ENCODE data around the gene DDB1.

The DDB1 gene

DNA sequence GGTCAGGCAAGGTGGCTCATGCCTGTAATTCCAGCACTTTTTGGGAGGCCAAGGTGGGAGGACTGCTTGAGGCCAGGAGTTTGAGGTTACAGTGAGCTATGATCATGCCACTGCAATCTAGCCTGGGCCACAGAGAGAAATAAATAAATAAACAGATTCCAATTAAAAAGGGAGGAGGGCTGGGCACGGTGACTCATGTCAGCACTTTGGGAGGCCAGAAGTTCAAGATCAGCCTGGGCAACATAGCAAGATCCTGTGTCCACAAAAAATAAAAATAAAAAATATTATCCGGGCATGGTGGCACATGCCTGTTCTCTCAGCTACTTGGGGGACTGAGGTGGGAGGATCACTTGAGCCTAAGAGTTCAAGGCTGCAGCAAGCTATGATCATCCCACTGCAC, 21.3 kb upstream of the DDB1 start:
- DNase-seq, result no peak

- no peak for DNase-seq
Observed at GRCh38 chr11:61353131-61354067, 20.5 kb upstream of the DDB1 start.

- DNase-seq, result no peak
Observed at GRCh38 chr11:61352038-61352437, 19.1 kb upstream of the DDB1 start.

DNA sequence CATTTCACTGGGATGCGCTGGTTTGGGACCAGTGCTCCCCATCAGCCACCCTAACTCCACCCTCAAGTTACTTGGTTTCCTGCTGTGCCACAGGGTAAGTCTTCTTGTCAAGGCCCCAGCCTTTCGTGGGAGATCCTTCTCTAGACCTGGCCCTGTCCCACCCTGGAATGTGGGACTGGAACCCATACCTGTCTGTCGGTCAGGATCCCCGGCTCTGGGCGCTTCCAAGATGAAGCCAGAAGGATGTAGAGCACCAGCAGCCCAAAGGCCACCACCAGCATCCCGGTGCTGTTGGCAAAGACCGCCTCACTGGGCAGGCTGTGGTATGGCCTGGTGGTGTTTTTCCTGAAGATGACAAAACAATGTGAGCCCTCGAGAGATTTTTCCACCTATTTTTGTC, 17.9 kb upstream of the DDB1 start:
- no peak for DNase-seq

DNA sequence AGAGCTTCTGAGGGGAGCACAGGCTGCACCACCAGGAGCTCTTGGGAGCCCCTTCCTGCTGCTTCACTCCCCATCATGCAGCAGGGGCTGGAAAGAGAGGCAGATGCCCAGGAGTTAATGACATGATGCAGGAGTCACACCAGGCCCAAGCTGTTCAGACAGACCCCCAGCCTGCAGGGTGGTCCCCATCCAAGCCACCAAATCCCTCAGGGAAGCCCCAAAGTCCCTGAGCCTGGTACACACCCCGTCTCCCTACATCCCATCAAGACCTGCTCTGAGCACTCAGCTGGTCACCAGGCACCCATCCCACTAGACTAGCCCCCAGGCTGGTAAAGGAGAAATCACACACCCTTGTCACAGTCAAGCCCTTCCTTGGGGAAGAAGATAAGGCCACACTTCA, 17.4 kb upstream of the DDB1 start:
- DNase-seq, result no peak

DNA sequence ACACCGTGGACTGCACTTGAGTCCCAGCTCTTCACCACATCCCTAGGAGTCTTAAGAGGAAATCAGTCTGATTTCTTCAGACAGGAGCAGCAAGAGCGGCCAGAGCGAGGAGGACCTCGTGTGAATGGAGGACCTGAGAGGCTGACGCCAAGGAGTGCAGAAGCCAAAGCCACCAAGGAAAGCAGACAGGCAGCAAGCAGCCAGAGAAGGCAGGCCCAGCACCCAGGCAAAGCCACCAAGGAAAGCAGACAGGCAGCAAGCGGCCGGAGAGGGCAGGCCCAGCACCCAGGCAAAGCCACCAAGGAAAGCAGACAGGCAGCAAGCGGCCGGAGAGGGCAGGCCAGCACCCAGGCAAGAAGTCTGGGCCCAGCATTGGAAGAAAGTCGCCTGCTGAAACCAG, 17.0 kb upstream of the DDB1 start:
- no peak for DNase-seq

GRCh38 chr11:61349189-61349751, 16.4 kb upstream of the DDB1 start:
- DNase-seq, result no peak

DNA sequence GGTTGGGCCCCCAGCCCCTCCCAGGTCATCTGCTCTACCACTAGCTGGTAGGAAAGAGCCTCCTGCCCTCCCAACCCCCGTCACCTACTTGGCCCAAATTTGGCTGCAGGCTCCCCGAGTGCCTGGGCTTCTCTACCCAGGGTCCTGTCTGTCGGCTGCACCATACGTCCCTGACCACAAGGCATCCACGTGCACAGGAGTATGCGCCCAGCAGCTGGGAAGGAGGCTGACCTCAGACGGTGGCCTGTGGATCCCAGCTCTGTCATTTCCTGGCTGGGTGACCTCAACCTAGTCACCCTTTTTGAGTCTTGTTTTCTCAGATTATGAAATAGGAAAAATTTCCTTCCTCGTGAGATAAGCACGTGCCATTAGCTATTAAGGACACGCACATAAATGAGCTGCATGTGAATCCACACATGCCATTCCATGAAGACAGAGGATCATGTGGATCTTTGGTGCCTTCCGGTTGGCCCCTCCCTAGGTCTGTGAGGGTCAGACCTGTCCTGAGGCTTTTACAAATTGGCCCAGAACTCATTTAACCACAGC, 15.1 kb upstream of the DDB1 start:
- DNase-seq, result no peak

DNA sequence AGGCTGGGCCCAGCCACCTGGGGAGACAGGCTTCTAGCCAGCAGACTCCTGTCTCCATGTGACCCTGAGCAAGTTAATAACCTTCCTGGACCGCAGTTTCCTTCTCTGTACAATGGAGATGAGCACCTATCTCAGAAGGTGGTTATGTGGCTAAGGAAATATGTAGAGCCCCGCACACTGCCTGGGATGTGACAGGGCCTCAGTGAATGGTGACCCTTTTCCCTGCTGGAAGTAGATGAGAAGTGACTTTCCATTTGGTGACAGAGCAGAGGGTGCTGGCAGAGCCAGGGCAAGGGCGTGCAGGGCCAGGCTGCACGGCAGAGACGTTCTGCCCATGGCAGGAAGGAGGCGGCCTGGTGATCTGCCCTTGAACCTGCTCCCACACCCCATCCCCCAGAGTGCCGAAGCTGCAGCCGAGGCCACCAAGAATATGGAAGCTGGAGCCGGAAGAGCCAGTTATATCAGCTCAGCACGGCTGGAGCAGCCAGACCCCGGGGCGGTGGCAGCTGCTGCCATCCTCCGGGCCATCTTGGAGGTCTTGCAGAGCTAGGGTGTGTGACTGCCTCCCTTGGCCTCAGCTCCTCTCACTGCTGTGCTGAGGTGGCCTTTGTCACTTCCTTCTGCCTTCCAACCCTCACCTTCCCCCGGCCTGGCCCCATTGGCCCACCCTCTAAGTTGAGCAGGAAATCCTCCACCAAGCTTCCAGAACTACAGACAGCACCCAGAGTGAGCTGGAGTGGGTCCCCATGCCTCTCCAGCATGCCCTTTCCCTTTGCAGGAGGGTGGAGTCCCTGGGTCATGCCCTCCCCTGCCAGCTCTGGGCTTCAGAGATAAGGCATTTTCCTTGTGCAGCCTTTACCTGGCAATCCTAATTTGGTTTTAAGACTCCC, 13.3 kb upstream of the DDB1 start:
- no peak for DNase-seq

- no peak for DNase-seq
Observed at GRCh38 chr11:61345170-61345610, 12.3 kb upstream of the DDB1 start.

- no peak for DNase-seq
Observed at GRCh38 chr11:61343792-61344745, 11.2 kb upstream of the DDB1 start.

- no peak for DNase-seq
Observed at GRCh38 chr11:61342207-61342803, 9.4 kb upstream of the DDB1 start.

DNA sequence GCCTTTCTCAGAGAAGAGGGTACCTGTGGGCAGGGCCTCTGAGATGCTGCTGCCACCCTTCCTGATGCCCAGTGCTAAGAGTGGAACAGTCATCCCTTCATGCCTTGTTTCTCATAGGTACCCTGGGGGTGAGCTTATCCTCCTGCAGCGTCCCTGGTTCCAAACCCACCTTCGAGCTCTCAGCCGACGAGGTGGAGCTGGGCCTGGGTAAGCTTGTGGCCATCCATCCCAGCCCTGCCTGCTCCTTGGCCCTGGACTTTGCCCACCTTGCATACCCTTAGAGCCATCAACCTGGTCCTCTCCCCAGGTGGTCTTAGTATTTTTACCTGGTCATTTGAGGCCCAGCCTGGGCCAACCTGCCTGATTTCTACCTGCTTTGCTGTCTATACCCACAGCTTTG, 8.8 kb upstream of the DDB1 start:
- DNase-seq, result no peak

GRCh38 chr11:61340979-61341378, 8.1 kb upstream of the DDB1 start:
- no peak for DNase-seq

GRCh38 chr11:61339490-61339878, 6.6 kb upstream of the DDB1 start:
- no peak for DNase-seq

DNA sequence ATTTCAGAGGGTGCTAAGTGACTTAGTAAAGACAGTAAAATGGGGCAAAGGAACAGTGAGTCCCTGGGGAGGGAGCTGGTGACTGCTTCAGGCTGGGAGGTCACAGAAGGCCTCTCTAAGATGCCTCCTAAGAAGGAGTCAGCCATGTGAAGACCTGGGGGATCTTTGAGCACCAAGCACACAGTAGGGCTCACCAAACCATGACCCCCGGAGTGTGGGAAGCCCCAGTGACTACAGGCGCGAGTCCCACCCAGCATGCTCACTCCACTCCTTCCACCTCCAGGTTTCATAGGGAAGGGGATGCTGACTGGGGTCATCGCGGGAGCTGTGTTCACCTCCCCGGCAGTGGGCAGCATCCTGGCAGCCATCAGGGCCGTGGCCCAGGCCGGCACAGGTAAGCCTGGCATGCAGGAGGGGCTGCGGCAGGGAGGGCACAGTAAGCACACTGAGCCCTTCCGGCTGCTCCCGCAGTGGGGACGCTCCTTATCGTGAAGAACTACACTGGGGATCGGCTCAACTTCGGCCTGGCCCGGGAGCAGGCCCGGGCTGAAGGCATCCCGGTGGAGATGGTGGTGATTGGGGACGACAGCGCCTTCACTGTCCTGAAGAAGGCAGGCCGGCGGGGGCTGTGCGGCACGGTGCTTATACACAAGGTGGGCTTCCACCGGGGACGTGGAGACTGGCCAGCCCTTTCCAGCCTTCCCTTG, 6.0 kb upstream of the DDB1 start:
- no peak for DNase-seq

GRCh38 chr11:61337706-61338470, 5.0 kb upstream of the DDB1 start:
- no peak for DNase-seq

- DNase-seq, result peak; percentile 94
Observed at GRCh38 chr11:61336171-61336935, 3.4 kb upstream of the DDB1 start.

- no peak for DNase-seq
Observed at GRCh38 chr11:61335355-61335710, 2.4 kb upstream of the DDB1 start.
